Activated T-helper 1 cell treated with anti-CD3 and anti-CD28 coated beads, Interleukin-12 subunit alpha, Interleukin-12 subunit beta, Interleukin-2, Interleukin-4 antibody, amounts not matched to agents 30 ng/mL and 10 ng/mL and 1 ng/mL, durations not matched to agents 14 hours and 24 hours and 36 hours (primary cell): Measurements from ENCODE around the gene KSR2. TPM values are rescaled to one million over a fixed set of nuclear protein-coding genes. Genes with fewer than 3 reads are reported as not detected.
"Not testable (repeated sequence)": the region's sequence is repeated elsewhere in the genome, so short reads cannot be mapped to it uniquely, and the experiment has no call there.

Experiments
- DNase-seq: peaks from one replicate; pipeline ENCODE4 v3.0.0; 2021; ENCODE audit warnings: low spot score
- H3K27ac Mint-ChIP-seq: one replicate; pipeline ENCODE4 v1.8.0; 2021; ENCODE audit warnings: mild to moderate bottlenecking, mixed read lengths
- H3K27me3 Mint-ChIP-seq: one replicate; pipeline ENCODE4 v1.8.0; 2022; ENCODE audit warnings: mild to moderate bottlenecking, moderate library complexity, mixed read lengths; ENCODE audit not compliant: insufficient read depth
- H3K36me3 Mint-ChIP-seq: one replicate; pipeline ENCODE4 v1.8.0; 2021; ENCODE audit warnings: low read depth, mixed read lengths
- H3K4me1 Mint-ChIP-seq: one replicate; pipeline ENCODE4 v1.8.0; 2021; ENCODE audit warnings: low read depth, mixed read lengths
- H3K4me3 Mint-ChIP-seq: one replicate; pipeline ENCODE4 v1.8.0; 2021; ENCODE audit warnings: mild to moderate bottlenecking, moderate library complexity, mixed read lengths
- H3K9me3 Mint-ChIP-seq: one replicate; pipeline ENCODE4 v1.8.0; 2021; ENCODE audit warnings: mixed read lengths
- intact Hi-C: fragments of 100-400 bp; cut with micrococcal nuclease; formaldehyde crosslinking; loops from one replicate; pipeline ENCODE4 v1.15.1; 2024
- total RNA-seq: library from RNA; stranded (reverse); gene quantifications from 2 replicates; pipeline ENCODE4 v1.2.3, GENCODE V29; 2022

Gene KSR2
- total RNA-seq, 1 donor from 2014 or later = 0.08 TPM

- peaks cover 1% of the 10 kb centered on the region for H3K9me3 Mint-ChIP-seq
- no peak overlapping the region for H3K4me3 Mint-ChIP-seq
- no peak for DNase-seq
- no peaks in the 10 kb centered on the region for H3K27me3 Mint-ChIP-seq
- no peak overlapping the region for H3K27ac Mint-ChIP-seq
- intact Hi-C loops = no loop called here
- no peaks in the 10 kb centered on the region for H3K36me3 Mint-ChIP-seq
- H3K4me1 Mint-ChIP-seq = no peaks in the 10 kb centered on the region
These were observed 235.8 kb downstream of the KSR2 start for GRCh38 chr12:117732761-117733548.

- intact Hi-C loops, H3K27me3 Mint-ChIP-seq, H3K4me1 Mint-ChIP-seq, H3K4me3 Mint-ChIP-seq, DNase-seq, H3K9me3 Mint-ChIP-seq, H3K27ac Mint-ChIP-seq, H3K36me3 Mint-ChIP-seq: not testable (repeated sequence)
These were observed 237.7 kb downstream of the KSR2 start for GRCh38 chr12:117731131-117731530.

- intact Hi-C loops = no loop called here
- no peaks in the 10 kb centered on the region for H3K36me3 Mint-ChIP-seq
- no peak for DNase-seq
- no peaks in the 10 kb centered on the region for H3K27me3 Mint-ChIP-seq
- no peak overlapping the region for H3K4me3 Mint-ChIP-seq
- no peak overlapping the region for H3K27ac Mint-ChIP-seq
- H3K4me1 Mint-ChIP-seq = no peaks in the 10 kb centered on the region
- peaks cover 4% of the 10 kb centered on the region for H3K9me3 Mint-ChIP-seq
These were observed 241.5 kb downstream of the KSR2 start for GRCh38 chr12:117727301-117727700.

- H3K9me3 Mint-ChIP-seq = peaks cover 4% of the 10 kb centered on the region
- intact Hi-C loops = no loop called here
- DNase-seq = no peak
- H3K27ac Mint-ChIP-seq = no peak overlapping the region
- no peaks in the 10 kb centered on the region for H3K4me1 Mint-ChIP-seq
- no peaks in the 10 kb centered on the region for H3K36me3 Mint-ChIP-seq
- no peak overlapping the region for H3K4me3 Mint-ChIP-seq
- H3K27me3 Mint-ChIP-seq = no peaks in the 10 kb centered on the region
These were observed 244.2 kb downstream of the KSR2 start for GRCh38 chr12:117724543-117724942.

GRCh38 chr12:117718559-117718958 lies 250.2 kb downstream of the KSR2 start:
- Mint-ChIP-seq H3K4me1 (no peaks in the 10 kb centered on the region), H3K4me3 (no peak overlapping the region), H3K27ac (no peak overlapping the region), H3K9me3 (no peaks in the 10 kb centered on the region), H3K36me3 (no peaks in the 10 kb centered on the region), H3K27me3 (no peaks in the 10 kb centered on the region)
- no peak for DNase-seq
- intact Hi-C loops = no loop called here

GRCh38 chr12:117718141-117718540 lies 250.6 kb downstream of the KSR2 start:
- Mint-ChIP-seq H3K9me3 (no peaks in the 10 kb centered on the region), H3K4me3 (no peak overlapping the region), H3K27me3 (no peaks in the 10 kb centered on the region), H3K4me1 (no peaks in the 10 kb centered on the region), H3K36me3 (no peaks in the 10 kb centered on the region), H3K27ac (no peak overlapping the region)
- no peak for DNase-seq
- intact Hi-C loops = no loop called here

GRCh38 chr12:117714203-117714602 lies 254.6 kb downstream of the KSR2 start:
- no peaks in the 10 kb centered on the region for H3K27me3 Mint-ChIP-seq
- no peak for DNase-seq
- intact Hi-C loops = no loop called here
- H3K4me3 Mint-ChIP-seq = no peak overlapping the region
- no peaks in the 10 kb centered on the region for H3K36me3 Mint-ChIP-seq
- no peaks in the 10 kb centered on the region for H3K4me1 Mint-ChIP-seq
- H3K27ac Mint-ChIP-seq = no peak overlapping the region
- H3K9me3 Mint-ChIP-seq = no peaks in the 10 kb centered on the region

GRCh38 chr12:117710121-117710520 lies 258.7 kb downstream of the KSR2 start:
- intact Hi-C loops = no loop called here
- Mint-ChIP-seq H3K27me3 (no peaks in the 10 kb centered on the region), H3K4me1 (no peaks in the 10 kb centered on the region), H3K4me3 (no peak overlapping the region), H3K27ac (no peak overlapping the region), H3K9me3 (no peaks in the 10 kb centered on the region), H3K36me3 (no peaks in the 10 kb centered on the region)
- DNase-seq = no peak

- no peaks in the 10 kb centered on the region for H3K9me3 Mint-ChIP-seq
- no peak for DNase-seq
- intact Hi-C loops = no loop called here
- H3K4me1 Mint-ChIP-seq = no peaks in the 10 kb centered on the region
- no peak overlapping the region for H3K27ac Mint-ChIP-seq
- H3K27me3 Mint-ChIP-seq = no peaks in the 10 kb centered on the region
- no peaks in the 10 kb centered on the region for H3K36me3 Mint-ChIP-seq
- H3K4me3 Mint-ChIP-seq = no peak overlapping the region
These were observed 260.9 kb downstream of the KSR2 start for GRCh38 chr12:117707861-117708260.

GRCh38 chr12:117703584-117703983 lies 265.2 kb downstream of the KSR2 start:
- peaks cover 1% of the 10 kb centered on the region for H3K27me3 Mint-ChIP-seq

GRCh38 chr12:117702741-117703140 lies 266.0 kb downstream of the KSR2 start:
- Mint-ChIP-seq H3K4me3 (no peak overlapping the region), H3K4me1 (no peaks in the 10 kb centered on the region), H3K27me3 (peaks cover 1% of the 10 kb centered on the region), H3K36me3 (no peaks in the 10 kb centered on the region), H3K9me3 (no peaks in the 10 kb centered on the region), H3K27ac (no peak overlapping the region)
- intact Hi-C loops = no loop called here
- DNase-seq = no peak

More at GRCh38 chr12:117703584-117703983, 265.2 kb downstream of the KSR2 start:
- no peak overlapping the region for H3K4me3 Mint-ChIP-seq
- intact Hi-C loops = no loop called here
- H3K36me3 Mint-ChIP-seq = no peaks in the 10 kb centered on the region
- DNase-seq = no peak
- H3K4me1 Mint-ChIP-seq = no peaks in the 10 kb centered on the region
- no peaks in the 10 kb centered on the region for H3K9me3 Mint-ChIP-seq
- H3K27ac Mint-ChIP-seq = no peak overlapping the region

- intact Hi-C loops = no loop called here
- H3K36me3 Mint-ChIP-seq = no peaks in the 10 kb centered on the region
- no peaks in the 10 kb centered on the region for H3K9me3 Mint-ChIP-seq
- DNase-seq = no peak
- no peaks in the 10 kb centered on the region for H3K4me1 Mint-ChIP-seq
- H3K27ac Mint-ChIP-seq = no peak overlapping the region
- H3K4me3 Mint-ChIP-seq = no peak overlapping the region
- H3K27me3 Mint-ChIP-seq = peaks cover 1% of the 10 kb centered on the region
These were observed 269.2 kb downstream of the KSR2 start for GRCh38 chr12:117699575-117699974.

GRCh38 chr12:117699118-117699517 lies 269.7 kb downstream of the KSR2 start:
- H3K36me3 Mint-ChIP-seq = no peaks in the 10 kb centered on the region
- H3K4me1 Mint-ChIP-seq = no peaks in the 10 kb centered on the region
- peaks cover 1% of the 10 kb centered on the region for H3K27me3 Mint-ChIP-seq
- no peak overlapping the region for H3K27ac Mint-ChIP-seq
- H3K9me3 Mint-ChIP-seq = peaks cover 3% of the 10 kb centered on the region
- intact Hi-C loops = no loop called here
- no peak overlapping the region for H3K4me3 Mint-ChIP-seq
- DNase-seq = no peak

- intact Hi-C loops = no loop called here
- H3K27me3 Mint-ChIP-seq = no peaks in the 10 kb centered on the region
- no peak for DNase-seq
- no peaks in the 10 kb centered on the region for H3K4me1 Mint-ChIP-seq
- no peaks in the 10 kb centered on the region for H3K36me3 Mint-ChIP-seq
- no peak overlapping the region for H3K4me3 Mint-ChIP-seq
- H3K9me3 Mint-ChIP-seq = peaks cover 12% of the 10 kb centered on the region
- H3K27ac Mint-ChIP-seq = no peak overlapping the region
These were observed 272.8 kb downstream of the KSR2 start for GRCh38 chr12:117695956-117696355.
